SK-N-SH treated with all-trans-retinoic acid at 6 μM for 48 hours (cell line): Measurements from ENCODE around the gene DGCR2.

ENCODE experiments used
- ATAC-seq: fragments of 200-7000 bp; cut with Tn5 transposase; 3 replicates; pipeline ENCODE4 v1.9.1; 2020; ENCODE audit warnings: mild to moderate bottlenecking, moderate library complexity
- ARNTL ChIP-seq: fragments of 450-650 bp; formaldehyde crosslinking; IDR thresholded peaks from 2 replicates; pipeline ENCODE4 v1.5.0; 2020; ENCODE audit warnings: low read depth, mild to moderate bottlenecking, moderate library complexity, borderline replicate concordance
- CSDC2 ChIP-seq: fragments of 250-450 bp; sonication (Bioruptor Pico); IDR thresholded peaks from 2 replicates; pipeline ENCODE4 v1.5.0; 2020; ENCODE audit warnings: mild to moderate bottlenecking, moderate library complexity
- CSRNP3 ChIP-seq: fragments of 250-450 bp; sonication (Bioruptor Pico); IDR thresholded peaks from 2 replicates; pipeline ENCODE4 v1.5.1; 2021; ENCODE audit warnings: mild to moderate bottlenecking, moderate library complexity
- ESRRG ChIP-seq: fragments of 250-450 bp; sonication (Bioruptor Pico); IDR thresholded peaks from 2 replicates; pipeline ENCODE4 v1.6.1; 2021; ENCODE audit warnings: mild to moderate bottlenecking
- GLIS3 ChIP-seq: fragments of 250-450 bp; sonication (Bioruptor Pico); IDR thresholded peaks from 2 replicates; pipeline ENCODE4 v1.5.0; 2020; ENCODE audit warnings: mild to moderate bottlenecking, moderate library complexity
- ISL1 ChIP-seq: fragments of 250-450 bp; sonication (Bioruptor Pico); IDR thresholded peaks from 2 replicates; pipeline ENCODE4 v2.1.2; 2022; ENCODE audit warnings: mild to moderate bottlenecking, moderate library complexity
- OSR1 ChIP-seq: fragments of 250-450 bp; sonication (Bioruptor Pico); IDR thresholded peaks from 2 replicates; pipeline ENCODE4 v1.8.0; 2022; ENCODE audit warnings: moderate library complexity, mild to moderate bottlenecking, inconsistent platforms
- PATZ1 ChIP-seq: fragments of 250-450 bp; sonication (Bioruptor Pico); IDR thresholded peaks from 2 replicates; pipeline ENCODE4 v1.8.0; 2020; ENCODE audit warnings: mild to moderate bottlenecking, moderate library complexity, borderline replicate concordance
- POU6F1 ChIP-seq: fragments of 250-450 bp; sonication (Bioruptor Pico); IDR thresholded peaks from 2 replicates; pipeline ENCODE4 v1.8.0; 2021; ENCODE audit warnings: low read depth, mild to moderate bottlenecking, moderate library complexity, borderline replicate concordance
- RARB ChIP-seq: fragments of 250-450 bp; sonication (Bioruptor Pico); IDR thresholded peaks from 2 replicates; pipeline ENCODE4 v1.8.0; 2021; ENCODE audit warnings: mild to moderate bottlenecking, moderate library complexity
- SNAI2 ChIP-seq: fragments of 250-450 bp; sonication (Bioruptor Pico); IDR thresholded peaks from 2 replicates; pipeline ENCODE4 v1.5.0; 2020; ENCODE audit warnings: mild to moderate bottlenecking, moderate library complexity
- TCF4 ChIP-seq: fragments of 250-450 bp; sonication (Bioruptor Pico); IDR thresholded peaks from 2 replicates; pipeline ENCODE4 v1.8.0; 2021; ENCODE audit warnings: mild to moderate bottlenecking, moderate library complexity, borderline replicate concordance
- TOX ChIP-seq: fragments of 250-450 bp; sonication (Bioruptor Pico); IDR thresholded peaks from 2 replicates; pipeline ENCODE4 v1.8.0; 2021; ENCODE audit warnings: mild to moderate bottlenecking, moderate library complexity, borderline replicate concordance
- ZC3H10 ChIP-seq: fragments of 250-450 bp; sonication (Bioruptor Pico); IDR thresholded peaks from 2 replicates; pipeline ENCODE4 v1.5.1; 2021; ENCODE audit warnings: mild to moderate bottlenecking, moderate library complexity
- ZFP30 ChIP-seq: fragments of 450-650 bp; formaldehyde crosslinking; IDR thresholded peaks from 2 replicates; pipeline ENCODE4 v1.5.0; 2022; ENCODE audit warnings: mild to moderate bottlenecking, moderate library complexity
- ZNF565 ChIP-seq: fragments of 450-650 bp; formaldehyde crosslinking; conservative IDR thresholded peaks from 2 replicates; pipeline ENCODE4 v1.5.0; 2020; ENCODE audit warnings: low read depth, mild to moderate bottlenecking, moderate library complexity
- ZNF70 ChIP-seq: fragments of 450-650 bp; formaldehyde crosslinking; IDR thresholded peaks from 2 replicates; pipeline ENCODE4 v1.5.0; 2020; ENCODE audit warnings: mild to moderate bottlenecking, moderate library complexity
- TF ChIP-seq, protein P1 (sequence below): fragments of 250-450 bp; sonication (Bioruptor Pico); IDR thresholded peaks from 2 replicates; pipeline ENCODE4 v1.5.0; 2020; ENCODE audit warnings: mild to moderate bottlenecking, moderate library complexity
- TF ChIP-seq, protein P2 (sequence below): fragments of 250-450 bp; sonication (Bioruptor Pico); IDR thresholded peaks from 2 replicates; pipeline ENCODE4 v1.5.1; 2020; ENCODE audit warnings: low read depth, mild to moderate bottlenecking, moderate library complexity

DGCR2 gene

DNA sequence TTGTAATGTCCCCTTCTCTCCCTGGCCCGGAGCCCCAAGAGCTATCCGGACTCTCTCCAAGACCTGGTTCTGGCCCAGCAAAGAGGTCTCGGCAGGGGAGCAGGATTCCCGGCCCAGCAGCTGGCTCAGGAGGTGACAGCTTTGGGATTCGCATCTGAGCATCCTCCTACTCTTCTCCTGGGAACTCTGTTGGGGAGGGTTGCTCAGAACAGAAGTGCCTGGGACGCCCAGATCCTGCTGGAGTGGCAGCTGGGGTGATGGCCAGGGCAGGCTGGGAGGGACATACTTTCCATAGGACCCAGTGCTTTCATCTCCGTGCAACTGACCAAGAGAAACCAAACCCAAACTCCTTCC, 102.6 kb downstream of the DGCR2 start (continued):
- no peak for TF ChIP-seq OSR1
- TF ChIP-seq, protein P1, sequence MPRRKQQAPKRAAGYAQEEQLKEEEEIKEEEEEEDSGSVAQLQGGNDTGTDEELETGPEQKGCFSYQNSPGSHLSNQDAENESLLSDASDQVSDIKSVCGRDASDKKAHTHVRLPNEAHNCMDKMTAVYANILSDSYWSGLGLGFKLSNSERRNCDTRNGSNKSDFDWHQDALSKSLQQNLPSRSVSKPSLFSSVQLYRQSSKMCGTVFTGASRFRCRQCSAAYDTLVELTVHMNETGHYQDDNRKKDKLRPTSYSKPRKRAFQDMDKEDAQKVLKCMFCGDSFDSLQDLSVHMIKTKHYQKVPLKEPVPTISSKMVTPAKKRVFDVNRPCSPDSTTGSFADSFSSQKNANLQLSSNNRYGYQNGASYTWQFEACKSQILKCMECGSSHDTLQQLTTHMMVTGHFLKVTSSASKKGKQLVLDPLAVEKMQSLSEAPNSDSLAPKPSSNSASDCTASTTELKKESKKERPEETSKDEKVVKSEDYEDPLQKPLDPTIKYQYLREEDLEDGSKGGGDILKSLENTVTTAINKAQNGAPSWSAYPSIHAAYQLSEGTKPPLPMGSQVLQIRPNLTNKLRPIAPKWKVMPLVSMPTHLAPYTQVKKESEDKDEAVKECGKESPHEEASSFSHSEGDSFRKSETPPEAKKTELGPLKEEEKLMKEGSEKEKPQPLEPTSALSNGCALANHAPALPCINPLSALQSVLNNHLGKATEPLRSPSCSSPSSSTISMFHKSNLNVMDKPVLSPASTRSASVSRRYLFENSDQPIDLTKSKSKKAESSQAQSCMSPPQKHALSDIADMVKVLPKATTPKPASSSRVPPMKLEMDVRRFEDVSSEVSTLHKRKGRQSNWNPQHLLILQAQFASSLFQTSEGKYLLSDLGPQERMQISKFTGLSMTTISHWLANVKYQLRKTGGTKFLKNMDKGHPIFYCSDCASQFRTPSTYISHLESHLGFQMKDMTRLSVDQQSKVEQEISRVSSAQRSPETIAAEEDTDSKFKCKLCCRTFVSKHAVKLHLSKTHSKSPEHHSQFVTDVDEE (CRISPR knock-in tag): no peak
- TF ChIP-seq RARB (CRISPR knock-in tag): no peak

DNA sequence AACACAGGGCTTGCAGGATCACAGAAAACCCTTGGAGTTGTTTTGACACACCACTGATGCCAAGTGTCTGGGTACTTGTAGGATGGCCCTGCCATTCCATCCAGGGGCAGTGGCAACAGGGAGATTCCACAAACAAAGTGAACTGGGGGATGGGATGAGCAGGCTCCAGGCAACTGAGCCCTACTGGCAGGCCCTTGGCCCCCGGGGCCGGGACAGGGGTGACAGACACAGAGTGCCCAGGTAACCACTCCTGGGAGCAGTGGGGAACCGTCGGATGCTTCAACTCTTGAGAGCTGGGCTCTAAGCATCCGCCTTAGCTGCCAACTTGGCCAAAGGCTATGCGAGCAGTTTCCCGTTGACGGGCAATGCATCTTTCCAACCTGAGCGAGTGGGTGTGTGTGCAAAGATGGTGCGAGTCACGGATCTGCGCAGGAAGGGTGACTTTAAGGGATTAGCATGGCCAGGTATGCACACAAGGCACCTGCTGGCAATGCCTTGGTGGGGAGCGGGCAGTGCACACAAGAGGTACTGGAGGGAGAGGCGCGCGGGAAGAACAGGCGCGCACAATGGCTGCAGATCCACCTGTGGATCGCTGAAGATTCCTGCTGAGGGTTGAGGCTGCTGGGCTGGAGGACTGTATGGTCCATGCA, 103.1 kb downstream of the DGCR2 start:
- TF ChIP-seq RARB (CRISPR knock-in tag) (no peak), PATZ1 (CRISPR knock-in tag) (no peak), ZFP30 (no peak), CSRNP3 (CRISPR knock-in tag) (no peak), TOX (no peak), GLIS3 (CRISPR knock-in tag) (no peak), POU6F1 (CRISPR knock-in tag) (no peak), ESRRG (CRISPR knock-in tag) (no peak), TCF4 (CRISPR knock-in tag) (no peak), CSDC2 (no peak), ZC3H10 (CRISPR knock-in tag) (no peak), ISL1 (CRISPR knock-in tag) (no peak)
- TF ChIP-seq, protein P2, sequence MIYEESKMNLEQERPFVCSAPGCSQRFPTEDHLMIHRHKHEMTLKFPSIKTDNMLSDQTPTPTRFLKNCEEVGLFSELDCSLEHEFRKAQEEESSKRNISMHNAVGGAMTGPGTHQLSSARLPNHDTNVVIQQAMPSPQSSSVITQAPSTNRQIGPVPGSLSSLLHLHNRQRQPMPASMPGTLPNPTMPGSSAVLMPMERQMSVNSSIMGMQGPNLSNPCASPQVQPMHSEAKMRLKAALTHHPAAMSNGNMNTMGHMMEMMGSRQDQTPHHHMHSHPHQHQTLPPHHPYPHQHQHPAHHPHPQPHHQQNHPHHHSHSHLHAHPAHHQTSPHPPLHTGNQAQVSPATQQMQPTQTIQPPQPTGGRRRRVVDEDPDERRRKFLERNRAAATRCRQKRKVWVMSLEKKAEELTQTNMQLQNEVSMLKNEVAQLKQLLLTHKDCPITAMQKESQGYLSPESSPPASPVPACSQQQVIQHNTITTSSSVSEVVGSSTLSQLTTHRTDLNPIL: no peak
- TF ChIP-seq, protein P1 (CRISPR knock-in tag): no peak

DNA sequence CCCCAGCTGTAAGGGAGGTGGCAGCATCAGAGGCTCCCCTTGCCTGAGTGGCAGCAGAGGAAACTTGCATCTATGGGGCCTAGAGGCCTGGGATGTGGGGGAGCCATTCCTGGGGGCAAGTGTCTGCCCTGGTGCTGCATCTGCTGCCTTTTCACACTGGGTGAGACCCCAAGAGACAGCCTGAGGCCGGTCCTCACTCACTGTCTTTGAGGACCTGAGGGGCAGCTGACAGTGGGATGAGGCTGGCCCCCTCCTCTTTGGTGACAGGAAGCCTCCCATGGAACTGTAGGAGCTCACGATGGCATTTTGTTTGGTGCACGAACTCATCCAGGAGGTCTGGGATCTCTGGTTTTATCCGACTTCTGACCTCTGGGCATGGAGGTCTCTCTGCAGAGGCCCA, 104.0 kb downstream of the DGCR2 start:
- TF ChIP-seq ARNTL (CRISPR knock-in tag) (no peak), CSDC2 (no peak), ISL1 (CRISPR knock-in tag) (no peak), ZC3H10 (CRISPR knock-in tag) (no peak), SNAI2 (CRISPR knock-in tag) (no peak), PATZ1 (CRISPR knock-in tag) (no peak), POU6F1 (CRISPR knock-in tag) (no peak), ZFP30 (no peak), CSRNP3 (CRISPR knock-in tag) (no peak), ZNF70 (CRISPR knock-in tag) (no peak), ZNF565 (CRISPR knock-in tag) (no peak), ESRRG (CRISPR knock-in tag) (no peak)
- no peak for ATAC-seq

More for the DNA sequence above, 103.1 kb downstream of the DGCR2 start:
- ATAC-seq: no peak
